Measurements from ENCODE around the gene AMFR.

AMFR gene

DNA sequence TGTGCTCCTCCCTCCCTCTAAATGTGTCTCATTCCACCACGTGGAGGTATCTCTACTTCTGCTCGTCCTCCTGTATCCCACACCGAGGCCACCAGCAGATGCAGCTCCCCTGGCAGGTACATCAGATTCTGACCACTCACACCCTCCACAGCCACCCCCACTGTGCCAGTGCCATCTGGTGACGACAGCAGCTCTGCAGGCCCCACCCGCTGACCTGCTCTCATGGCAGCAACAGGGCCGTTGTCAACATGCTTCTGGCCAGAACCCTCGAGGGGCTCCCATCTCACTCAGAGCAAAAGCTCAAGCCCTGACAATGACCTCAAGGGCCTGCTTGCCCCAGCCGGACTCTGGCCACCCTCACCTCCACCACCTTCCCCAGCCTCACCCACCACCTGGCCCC is 93.4 kb downstream of the AMFR start:
- H3K4me3 ChIP-seq (ENCODE audit: low read length): no peak overlapping the region
- no peak for DNase-seq (ENCODE audit: low read depth)
- TF ChIP-seq, protein P1, sequence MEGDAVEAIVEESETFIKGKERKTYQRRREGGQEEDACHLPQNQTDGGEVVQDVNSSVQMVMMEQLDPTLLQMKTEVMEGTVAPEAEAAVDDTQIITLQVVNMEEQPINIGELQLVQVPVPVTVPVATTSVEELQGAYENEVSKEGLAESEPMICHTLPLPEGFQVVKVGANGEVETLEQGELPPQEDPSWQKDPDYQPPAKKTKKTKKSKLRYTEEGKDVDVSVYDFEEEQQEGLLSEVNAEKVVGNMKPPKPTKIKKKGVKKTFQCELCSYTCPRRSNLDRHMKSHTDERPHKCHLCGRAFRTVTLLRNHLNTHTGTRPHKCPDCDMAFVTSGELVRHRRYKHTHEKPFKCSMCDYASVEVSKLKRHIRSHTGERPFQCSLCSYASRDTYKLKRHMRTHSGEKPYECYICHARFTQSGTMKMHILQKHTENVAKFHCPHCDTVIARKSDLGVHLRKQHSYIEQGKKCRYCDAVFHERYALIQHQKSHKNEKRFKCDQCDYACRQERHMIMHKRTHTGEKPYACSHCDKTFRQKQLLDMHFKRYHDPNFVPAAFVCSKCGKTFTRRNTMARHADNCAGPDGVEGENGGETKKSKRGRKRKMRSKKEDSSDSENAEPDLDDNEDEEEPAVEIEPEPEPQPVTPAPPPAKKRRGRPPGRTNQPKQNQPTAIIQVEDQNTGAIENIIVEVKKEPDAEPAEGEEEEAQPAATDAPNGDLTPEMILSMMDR (conservative IDR thresholded peaks at IDR 0.05; ENCODE audit: low read depth, low read length): no peak

DNA sequence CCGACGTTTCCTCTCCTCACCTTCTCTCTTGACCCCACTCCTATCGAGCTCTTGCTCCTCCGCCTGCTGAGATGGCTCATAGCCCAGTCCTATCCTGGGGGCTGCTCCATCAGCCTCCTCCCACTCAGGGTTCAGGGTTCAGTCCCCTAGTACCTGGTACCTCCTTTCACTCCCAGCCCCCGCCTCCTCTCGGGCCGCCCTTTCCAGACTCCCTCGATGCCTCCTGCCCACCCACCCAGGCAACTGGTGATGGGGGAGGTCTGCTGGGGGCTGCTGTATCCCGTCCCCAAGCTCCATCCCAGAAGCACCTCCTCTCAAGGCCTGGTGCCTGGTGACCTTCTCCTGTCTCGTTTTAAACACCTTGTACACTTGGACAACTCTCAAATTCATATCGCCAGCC is 93.9 kb downstream of the AMFR start:
- TF ChIP-seq, protein P1 (conservative IDR thresholded peaks at IDR 0.05; ENCODE audit: low read depth, low read length): no peak
- DNase-seq (ENCODE audit: low read depth): no peak
- no peak overlapping the region for H3K4me3 ChIP-seq (ENCODE audit: low read length)

DNA sequence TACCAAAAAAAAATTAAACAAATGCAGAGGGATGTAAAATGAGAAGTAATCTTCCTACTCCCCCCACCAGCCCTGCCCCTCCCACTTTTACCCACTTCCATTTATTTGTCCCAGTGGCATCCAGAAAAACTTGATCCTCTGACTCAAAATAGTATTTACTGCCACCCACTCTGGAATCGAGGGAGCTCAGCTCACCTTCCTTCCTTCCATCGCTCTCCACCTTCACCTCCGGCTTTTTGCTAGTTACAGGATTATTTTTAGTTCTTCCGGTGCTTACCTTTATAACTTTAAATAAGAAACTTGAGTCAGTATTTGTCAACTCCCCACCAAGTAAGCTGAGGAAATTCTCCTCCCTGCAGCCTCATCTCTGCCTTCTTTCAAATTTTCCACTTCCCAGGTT is 94.9 kb downstream of the AMFR start:
- TF ChIP-seq, protein P1 (conservative IDR thresholded peaks at IDR 0.05; ENCODE audit: low read depth, low read length): no peak
- no peak overlapping the region for H3K4me3 ChIP-seq (ENCODE audit: low read length)
- DNase-seq (ENCODE audit: low read depth): no peak

DNA sequence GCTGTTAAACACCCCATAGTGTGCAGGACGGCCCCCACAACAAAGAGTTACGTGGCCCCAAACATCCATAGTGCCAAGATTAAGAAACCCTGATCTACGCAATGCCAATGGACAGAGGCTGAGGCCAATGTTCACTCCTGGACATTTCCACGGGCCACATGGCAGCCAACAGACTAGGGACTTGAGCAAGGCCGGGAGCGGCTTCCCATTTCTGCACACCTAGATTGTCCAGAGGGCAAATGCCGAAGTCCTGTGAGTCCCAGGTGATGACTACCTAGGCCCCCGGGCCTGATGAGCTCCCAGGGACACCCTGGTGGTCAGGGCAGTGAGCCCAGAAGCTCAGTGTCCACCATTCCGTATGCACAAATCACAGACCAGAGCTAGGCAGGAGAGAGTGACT is 95.5 kb downstream of the AMFR start:
- DNase-seq (ENCODE audit: low read depth): no peak
- no peak overlapping the region for H3K4me3 ChIP-seq (ENCODE audit: low read length)
- TF ChIP-seq, protein P1 (conservative IDR thresholded peaks at IDR 0.05; ENCODE audit: low read depth, low read length): no peak

DNA sequence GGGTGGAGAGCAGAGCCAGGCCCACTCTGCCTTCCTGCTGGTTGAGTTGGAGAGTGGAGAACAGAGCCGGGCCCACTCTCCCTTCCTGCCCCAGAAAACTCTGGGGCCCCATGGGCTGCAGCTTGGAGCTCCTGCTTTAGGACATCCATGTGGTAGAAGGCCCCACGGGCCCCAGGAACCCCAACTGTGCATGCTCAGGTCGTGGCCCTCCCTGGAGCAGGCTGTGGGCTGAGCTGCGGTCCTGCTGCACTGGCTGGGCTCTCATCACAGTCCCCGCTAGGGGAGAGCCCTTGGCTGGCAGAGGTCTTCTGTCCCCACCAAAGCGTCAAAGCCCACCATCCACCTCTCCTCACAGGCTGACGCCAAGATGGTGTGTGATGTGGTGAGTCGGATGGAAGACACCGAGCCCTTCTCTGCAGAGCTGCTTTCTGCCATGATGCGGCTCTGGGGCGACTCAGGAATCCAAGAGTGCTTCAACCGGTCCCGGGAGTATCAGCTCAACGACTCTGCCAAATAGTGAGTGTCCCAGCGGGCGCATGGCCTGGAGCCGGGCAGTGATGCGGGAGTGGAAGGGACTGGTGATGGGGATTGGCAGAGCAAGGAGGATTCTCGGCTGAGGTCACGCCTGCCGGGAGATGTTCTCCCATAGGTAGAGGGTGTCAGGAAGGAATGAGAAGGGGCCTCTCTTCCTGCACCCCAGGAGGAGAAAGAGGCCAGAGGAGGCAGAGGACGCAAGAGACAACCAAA is 96.9 kb downstream of the AMFR start:
- no peak for DNase-seq (ENCODE audit: low read depth)
- TF ChIP-seq, protein P1 (conservative IDR thresholded peaks at IDR 0.05; ENCODE audit: low read depth, low read length): no peak
- H3K4me3 ChIP-seq (ENCODE audit: low read length): no peak overlapping the region

DNA sequence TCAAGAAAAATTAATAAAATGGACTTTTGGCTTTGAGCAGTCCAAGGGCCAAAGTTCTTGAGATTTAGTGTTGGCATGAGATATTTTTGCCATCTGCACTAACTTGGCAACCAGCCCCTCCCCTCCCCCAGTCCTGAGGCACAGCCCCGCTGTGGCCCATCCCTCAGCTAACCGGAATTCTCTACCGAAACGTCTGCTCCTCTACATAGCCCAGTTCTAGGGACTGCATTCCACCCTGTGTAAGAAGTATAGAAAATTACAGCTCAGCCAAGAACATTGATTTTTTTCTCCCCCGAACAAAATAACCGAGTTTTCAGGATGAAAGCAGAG is 97.5 kb downstream of the AMFR start:
- H3K4me3 ChIP-seq (ENCODE audit: low read length): no peak overlapping the region
- no peak for DNase-seq (ENCODE audit: low read depth)
- TF ChIP-seq, protein P1 (conservative IDR thresholded peaks at IDR 0.05; ENCODE audit: low read depth, low read length): no peak

Data from retinal pigment epithelial cell (primary cell).